Psoas muscle (tissue), 8 donors: ENCODE measurements around the gene POMC. TPM values are rescaled to one million over a fixed set of nuclear protein-coding genes. Genes with fewer than 3 reads are reported as not detected.

Source experiments
- ATAC-seq, 4 donors: fragments of 200-7000 bp; cut with Tn5 transposase; one replicate each; pipeline ENCODE4 v1.9.1; 2020; ENCODE audit warnings: moderate library complexity in 3 of 4, mild to moderate bottlenecking in 2 of 4
- DNase-seq, 2 donors: peaks; one replicate each; pipeline ENCODE4 v3.0.0-alpha.2; 2020
- H3K27ac ChIP-seq: fragments of 200-600 bp; one replicate; pipeline ENCODE4 v1.8.0; 2022
- H3K27me3 ChIP-seq, 3 donors: fragments of 200-600 bp in 1 of 3; one replicate each; pipeline versions ENCODE4 v1.6.1 to v1.8.0; 2013 to 2022; ENCODE audit warnings: low read length in 2 of 3, mild to moderate bottlenecking in 2 of 3, moderate library complexity in 1 of 3; ENCODE audit not compliant: insufficient read depth in 3 of 3
- H3K36me3 ChIP-seq, 2 donors: fragments of 200-600 bp in 1 of 2; one replicate each; pipeline versions ENCODE4 v1.6.1 to v1.8.0; 2013 to 2022; ENCODE audit warnings: low read depth in 1 of 2, mild to moderate bottlenecking in 1 of 2, moderate library complexity in 1 of 2; ENCODE audit not compliant: insufficient read depth in 1 of 2
- H3K4me1 ChIP-seq: fragments of 200-600 bp; one replicate; pipeline ENCODE4 v1.8.0; 2022
- H3K4me3 ChIP-seq: fragments of 200-600 bp; one replicate; pipeline ENCODE4 v1.8.0; 2022; ENCODE audit warnings: mild to moderate bottlenecking
- H3K9me3 ChIP-seq: fragments of 200-600 bp; one replicate; pipeline ENCODE4 v1.8.0; 2022
- WGBS, 3 donors: extraction: QIAGEN DNeasy Blood & Tissue Kit; methylation state at CpG; one replicate each; pipeline versions ENCODE4 v1.1.6 to v1.1.7; 2013; 5-methylcytosine and 5-hydroxymethylcytosine counted together
- intact Hi-C, 2 donors: fragments of 100-400 bp; cut with DNase I; formaldehyde crosslinking; loops; one replicate each; pipeline versions ENCODE4 v1.11.0 to v1.14.2; 2022
- polyA plus RNA-seq, 3 donors: library from polyadenylated mRNA; stranded (reverse); fragments of 200-250 nt; gene quantifications; one replicate each; pipeline ENCODE4 v1.2.3, GENCODE V29; 2013
- total RNA-seq, 4 donors: library from RNA; stranded (reverse); fragmentation: NEBNext Ultra II Directional in 2 of 4; extraction: Animal tissue kit (Norgen Biotek cat#: 25700) in 2 of 4; gene quantifications; one replicate each; pipeline versions ENCODE4 v1.2.1 to v1.2.4, GENCODE V29; 2021 to 2023
- TF ChIP-seq, protein P1 (sequence below): fragments of 200-600 bp; IDR thresholded peaks from one replicate; pipeline ENCODE4 v1.8.0; 2022; ENCODE audit warnings: antibody characterized with exemption
- donor health status: healthy with polysubstance abuse.
- donor health status: DM: no; HTN: no; CAD: no; lungs with moderate emphysema.
- donor health status: Bipolar disorder and iron deficiency.
- donor health status: healthy.
- donor health status: DM: yes; HTN: yes; CAD: no.
- donor health status: DM: no; HTN: no; CAD: no.
- donor health status: DM: no; HTN: no; CAD: no.
- donor health status: DM: yes; HTN: yes; CAD: no.

The POMC gene
- total and polyA plus RNA-seq, 7 donors = 1.8 to 15.2 (median 3.3) TPM

DNA sequence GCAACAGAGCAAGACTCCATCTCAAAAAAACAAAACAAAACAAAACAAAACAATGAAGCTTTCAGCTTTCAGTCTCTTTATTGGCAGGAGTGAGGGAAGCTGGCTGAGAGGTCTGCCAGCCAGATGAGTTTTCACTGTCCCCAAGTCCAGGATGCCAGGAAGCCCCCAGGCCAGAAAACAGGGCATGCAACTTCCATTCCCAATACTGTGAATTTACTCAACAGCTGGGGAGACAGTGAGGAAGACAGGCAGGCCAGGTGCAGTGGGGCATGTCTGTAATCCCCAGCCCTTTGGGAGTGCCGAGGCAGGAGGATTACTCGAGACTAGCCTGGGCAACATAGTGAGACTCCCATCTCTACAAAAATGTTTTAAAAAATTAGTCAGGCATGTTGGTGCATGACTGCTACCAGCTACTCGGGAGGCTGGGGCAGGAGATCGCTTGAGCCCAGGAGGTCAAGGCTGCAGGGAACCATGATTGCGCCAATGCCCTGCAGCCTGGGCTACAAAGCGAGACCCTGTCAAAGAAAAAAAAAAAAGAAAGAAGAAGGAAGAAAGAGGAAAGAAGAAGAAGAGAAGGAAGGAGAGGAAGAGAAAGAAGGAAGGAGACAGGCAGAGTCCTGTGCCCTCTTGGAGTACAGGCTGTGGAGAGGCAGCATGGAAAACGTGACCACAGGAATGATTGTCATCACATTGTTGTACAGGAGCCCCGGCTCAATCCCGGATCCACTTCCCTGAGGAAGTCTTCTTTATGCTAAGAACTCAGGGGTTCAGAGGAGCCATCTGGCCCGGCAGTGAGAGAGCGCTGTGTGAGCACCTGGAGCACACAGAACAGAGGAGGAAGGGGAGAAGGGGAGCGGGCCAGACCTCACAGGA lies 29.2 kb upstream of the POMC start:
- intact Hi-C loops = loop anchor here in 1 of 2 donors (5.0 kb wide), 1 partner anchor 220 kb away; no protein-coding TSS in a partner anchor
- WGBS, 3 donors = 49 to 58% (median 56%) methylated on average over 12 of the region's 12 CpGs

GRCh38 chr2:25194576-25195122 lies 26.3 kb upstream of the POMC start:
- Histone ChIP-seq H3K36me3 (no peaks in the 10 kb centered on the region), H3K9me3 (no peaks in the 10 kb centered on the region), H3K4me1 (no peaks in the 10 kb centered on the region), H3K4me3 (no peak overlapping the region), H3K27ac (no peak overlapping the region), H3K27me3 (no peaks in the 10 kb centered on the region)
- WGBS, 3 donors = 80 to 88% (median 82%) methylated on average over 9 of the region's 9 CpGs
- intact Hi-C loops = loop anchor here in 1 of 2 donors (5.0 kb wide), 2 partner anchors 207 to 217 kb away; no protein-coding TSS in a partner anchor
- DNase-seq (no peak), ATAC-seq (no peak)
- TF ChIP-seq, protein P1, sequence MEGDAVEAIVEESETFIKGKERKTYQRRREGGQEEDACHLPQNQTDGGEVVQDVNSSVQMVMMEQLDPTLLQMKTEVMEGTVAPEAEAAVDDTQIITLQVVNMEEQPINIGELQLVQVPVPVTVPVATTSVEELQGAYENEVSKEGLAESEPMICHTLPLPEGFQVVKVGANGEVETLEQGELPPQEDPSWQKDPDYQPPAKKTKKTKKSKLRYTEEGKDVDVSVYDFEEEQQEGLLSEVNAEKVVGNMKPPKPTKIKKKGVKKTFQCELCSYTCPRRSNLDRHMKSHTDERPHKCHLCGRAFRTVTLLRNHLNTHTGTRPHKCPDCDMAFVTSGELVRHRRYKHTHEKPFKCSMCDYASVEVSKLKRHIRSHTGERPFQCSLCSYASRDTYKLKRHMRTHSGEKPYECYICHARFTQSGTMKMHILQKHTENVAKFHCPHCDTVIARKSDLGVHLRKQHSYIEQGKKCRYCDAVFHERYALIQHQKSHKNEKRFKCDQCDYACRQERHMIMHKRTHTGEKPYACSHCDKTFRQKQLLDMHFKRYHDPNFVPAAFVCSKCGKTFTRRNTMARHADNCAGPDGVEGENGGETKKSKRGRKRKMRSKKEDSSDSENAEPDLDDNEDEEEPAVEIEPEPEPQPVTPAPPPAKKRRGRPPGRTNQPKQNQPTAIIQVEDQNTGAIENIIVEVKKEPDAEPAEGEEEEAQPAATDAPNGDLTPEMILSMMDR = no peak

More for the DNA sequence above, 29.2 kb upstream of the POMC start:
- Histone ChIP-seq H3K27me3 (no peaks in the 10 kb centered on the region), H3K27ac (no peak overlapping the region), H3K4me3 (no peak overlapping the region), H3K4me1 (no peaks in the 10 kb centered on the region), H3K9me3 (no peaks in the 10 kb centered on the region), H3K36me3 (no peaks in the 10 kb centered on the region)
- TF ChIP-seq, protein P1 = no peak
- no peak for ATAC-seq
- no peak for DNase-seq

DNA sequence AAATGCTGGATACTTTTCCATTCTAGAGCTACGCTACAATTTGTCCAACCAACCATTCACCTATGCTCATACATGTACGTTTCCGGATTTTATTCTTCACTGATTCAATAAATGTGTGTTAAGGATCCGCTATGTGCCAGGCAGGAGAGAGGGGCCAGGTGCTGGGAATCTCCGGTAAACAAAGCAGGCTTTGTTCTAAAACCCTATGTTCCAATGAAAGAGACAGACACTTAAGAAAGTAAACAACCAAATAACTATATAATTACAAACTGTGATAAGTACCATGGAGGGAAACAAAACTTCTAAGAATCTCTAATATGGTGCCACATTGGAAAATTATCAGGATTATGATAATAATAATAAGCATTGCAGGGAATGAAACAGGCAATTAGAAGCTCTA lies 22.2 kb upstream of the POMC start:
- DNase-seq = no peak
- Histone ChIP-seq H3K36me3 (no peaks in the 10 kb centered on the region), H3K27me3 (no peaks in the 10 kb centered on the region), H3K9me3 (no peaks in the 10 kb centered on the region), H3K4me1 (no peaks in the 10 kb centered on the region), H3K4me3 (no peak overlapping the region), H3K27ac (no peak overlapping the region)
- intact Hi-C loops = loop anchor here in 1 of 2 donors (5.0 kb wide), 1 partner anchor 203 kb away; no protein-coding TSS in a partner anchor
- TF ChIP-seq, protein P1 = no peak
- no peak for ATAC-seq
- 79 to 86% (median 83%) methylated on average over 5 of the region's 5 CpGs for WGBS, 3 donors

- Histone ChIP-seq H3K4me1 (no peaks in the 10 kb centered on the region), H3K4me3 (no peak overlapping the region), H3K36me3 (no peaks in the 10 kb centered on the region), H3K9me3 (no peaks in the 10 kb centered on the region), H3K27ac (no peak overlapping the region), H3K27me3 (no peaks in the 10 kb centered on the region)
- TF ChIP-seq, protein P1 = no peak
- ATAC-seq (no peak), DNase-seq (no peak)
- intact Hi-C loops = no loop called here
- 69 to 73% (median 70%) methylated on average over 4 of the region's 4 CpGs for WGBS, 3 donors
Measured at GRCh38 chr2:25188405-25188804, 20.0 kb upstream of the POMC start.
